Kidney epithelial cell (primary cell): ENCODE data around the gene LRRFIP1. TPM values are rescaled to one million over a fixed set of nuclear protein-coding genes. Genes with fewer than 3 reads are reported as not detected.
"Not testable (repeated sequence)": the region's sequence is repeated elsewhere in the genome, so short reads cannot be mapped to it uniquely, and the experiment has no call there.

Experiments
- DNase-seq: peaks from one replicate; pipeline ENCODE4 v3.0.0-alpha.2; 2010; ENCODE audit warnings: low read depth
- H3K27me3 ChIP-seq: 2 replicates; pipeline ENCODE4 v1.6.0; 2011; ENCODE audit warnings: low read length; ENCODE audit not compliant: control insufficient read depth, insufficient read depth
- H3K36me3 ChIP-seq: 2 replicates; pipeline ENCODE4 v1.5.1; 2011; ENCODE audit warnings: low read length; ENCODE audit not compliant: control insufficient read depth, insufficient read depth
- H3K4me3 ChIP-seq: 2 replicates; pipeline ENCODE4 v1.5.1; 2011; ENCODE audit warnings: low read depth, mild to moderate bottlenecking, control low read depth, low read length
- CTCF ChIP-seq: IDR thresholded peaks from 2 replicates; pipeline ENCODE4 v1.5.1; 2011; ENCODE audit warnings: mild to moderate bottlenecking, moderate library complexity, low read length, control low read depth, inconsistent platforms; ENCODE audit not compliant: insufficient read depth, poor library complexity, severe bottlenecking
- total RNA-seq: library from RNA; depleted of rRNA; stranded (reverse); fragments of >200 nt; gene quantifications from 2 replicates; pipeline ENCODE4 v1.2.3, GENCODE V29; 2015

Gene LRRFIP1
- total RNA-seq, 1 donor from 2014 or later, result 97.5 TPM

- TF ChIP-seq CTCF, result no peak
- Histone ChIP-seq H3K36me3 (no peaks in the 10 kb centered on the region), H3K27me3 (no peaks in the 10 kb centered on the region), H3K4me3 (no peak overlapping the region)
- DNase-seq, result no peak
Measured at GRCh38 chr2:237747189-237747588, 119.8 kb downstream of the LRRFIP1 start.

GRCh38 chr2:237749002-237749401 is 121.6 kb downstream of the LRRFIP1 start:
- no peak for DNase-seq
- H3K27me3 ChIP-seq, result no peaks in the 10 kb centered on the region
- TF ChIP-seq CTCF, result no peak
- H3K4me3 ChIP-seq, result no peak overlapping the region
- H3K36me3 ChIP-seq, result no peaks in the 10 kb centered on the region

- Histone ChIP-seq H3K36me3 (no peaks in the 10 kb centered on the region), H3K27me3 (no peaks in the 10 kb centered on the region), H3K4me3 (no peak overlapping the region)
- TF ChIP-seq CTCF, result no peak
- no peak for DNase-seq
Measured at GRCh38 chr2:237749961-237750360, 122.6 kb downstream of the LRRFIP1 start.

- H3K36me3 ChIP-seq, DNase-seq: not testable (repeated sequence)
Measured at GRCh38 chr2:237750441-237750840, 123.1 kb downstream of the LRRFIP1 start.

GRCh38 chr2:237752761-237753165 is 125.4 kb downstream of the LRRFIP1 start:
- no peak overlapping the region for H3K4me3 ChIP-seq
- DNase-seq, result no peak
- H3K36me3 ChIP-seq, result peaks cover 1% of the 10 kb centered on the region
- H3K27me3 ChIP-seq, result no peaks in the 10 kb centered on the region
- no peak for TF ChIP-seq CTCF

More at GRCh38 chr2:237750441-237750840, 123.1 kb downstream of the LRRFIP1 start:
- H3K4me3 ChIP-seq, H3K27me3 ChIP-seq: not testable (repeated sequence)

- no peak for TF ChIP-seq CTCF
- no peaks in the 10 kb centered on the region for H3K27me3 ChIP-seq
- H3K36me3 ChIP-seq, result peaks cover 1% of the 10 kb centered on the region
- DNase-seq, result no peak
- H3K4me3 ChIP-seq, result no peak overlapping the region
Measured at GRCh38 chr2:237754182-237754581, 126.8 kb downstream of the LRRFIP1 start.
